Breast epithelium (tissue), 3 donors: Measurements from ENCODE around the gene CHIC1.

Experiments used
- POLR2A ChIP-seq: fragments of 450-650 bp; IDR thresholded peaks from one replicate; pipeline ENCODE4 v1.6.1; 2016; ENCODE audit warnings: antibody characterized with exemption, mild to moderate bottlenecking, moderate library complexity
- POLR2AphosphoS5 ChIP-seq, 3 donors: sonication (generic); formaldehyde crosslinking; IDR thresholded peaks; one replicate each; pipeline ENCODE4 v1.6.1; 2017; ENCODE audit warnings: antibody characterized with exemption in 3 of 3
- TF ChIP-seq, protein P1 (sequence below), 3 donors: fragments of 450-650 bp; IDR thresholded peaks; one replicate each; pipeline ENCODE4 v1.5.1; 2016 to 2017; ENCODE audit warnings: antibody characterized with exemption in 3 of 3, mild to moderate bottlenecking in 3 of 3, moderate library complexity in 3 of 3

DNA sequence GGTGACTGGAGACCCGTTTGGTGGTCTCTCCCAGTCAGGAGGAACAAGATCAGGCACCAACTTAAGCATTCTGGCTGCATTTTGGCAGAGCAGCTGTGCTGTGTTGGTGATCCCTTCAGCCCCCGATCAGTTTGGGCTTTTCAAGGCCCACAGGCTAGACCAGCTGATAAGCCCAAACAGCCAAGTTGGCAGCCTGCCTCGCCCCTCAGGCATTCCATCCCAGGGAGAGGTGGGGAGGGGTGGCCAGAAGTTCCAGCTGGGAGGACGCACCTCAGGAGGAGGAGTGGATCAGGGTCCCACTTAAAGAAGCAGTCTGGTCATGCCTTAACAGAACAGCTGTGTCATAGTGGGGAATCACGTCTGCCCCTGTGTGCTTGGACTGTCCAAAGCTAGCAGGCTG is 105.8 kb downstream of the CHIC1 start:
- TF ChIP-seq POLR2A (no peak), POLR2AphosphoS5 (IDR thresholded peaks at IDR 0.05) (no peak)
- TF ChIP-seq, protein P1, sequence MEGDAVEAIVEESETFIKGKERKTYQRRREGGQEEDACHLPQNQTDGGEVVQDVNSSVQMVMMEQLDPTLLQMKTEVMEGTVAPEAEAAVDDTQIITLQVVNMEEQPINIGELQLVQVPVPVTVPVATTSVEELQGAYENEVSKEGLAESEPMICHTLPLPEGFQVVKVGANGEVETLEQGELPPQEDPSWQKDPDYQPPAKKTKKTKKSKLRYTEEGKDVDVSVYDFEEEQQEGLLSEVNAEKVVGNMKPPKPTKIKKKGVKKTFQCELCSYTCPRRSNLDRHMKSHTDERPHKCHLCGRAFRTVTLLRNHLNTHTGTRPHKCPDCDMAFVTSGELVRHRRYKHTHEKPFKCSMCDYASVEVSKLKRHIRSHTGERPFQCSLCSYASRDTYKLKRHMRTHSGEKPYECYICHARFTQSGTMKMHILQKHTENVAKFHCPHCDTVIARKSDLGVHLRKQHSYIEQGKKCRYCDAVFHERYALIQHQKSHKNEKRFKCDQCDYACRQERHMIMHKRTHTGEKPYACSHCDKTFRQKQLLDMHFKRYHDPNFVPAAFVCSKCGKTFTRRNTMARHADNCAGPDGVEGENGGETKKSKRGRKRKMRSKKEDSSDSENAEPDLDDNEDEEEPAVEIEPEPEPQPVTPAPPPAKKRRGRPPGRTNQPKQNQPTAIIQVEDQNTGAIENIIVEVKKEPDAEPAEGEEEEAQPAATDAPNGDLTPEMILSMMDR (IDR thresholded peaks at IDR 0.05) = no peak
